GM20431 (cell line): ENCODE results near the gene NTSR1.

Source experiments
- in situ Hi-C: fragments of 300-500 bp; cut with MseI, MboI; formaldehyde crosslinking; loops from one replicate; pipeline ENCODE4 v1.15.0; 2020; ENCODE audit warnings: low sequenced_read_pairs; ENCODE audit not compliant: unreplicated experiment

NTSR1 gene

GRCh38 chr20:62723351-62723750, 14.7 kb downstream of the NTSR1 start:
- in situ Hi-C loops: no loop called here

GRCh38 chr20:62723768-62724450, 15.3 kb downstream of the NTSR1 start:
- in situ Hi-C loops: no loop called here

DNA sequence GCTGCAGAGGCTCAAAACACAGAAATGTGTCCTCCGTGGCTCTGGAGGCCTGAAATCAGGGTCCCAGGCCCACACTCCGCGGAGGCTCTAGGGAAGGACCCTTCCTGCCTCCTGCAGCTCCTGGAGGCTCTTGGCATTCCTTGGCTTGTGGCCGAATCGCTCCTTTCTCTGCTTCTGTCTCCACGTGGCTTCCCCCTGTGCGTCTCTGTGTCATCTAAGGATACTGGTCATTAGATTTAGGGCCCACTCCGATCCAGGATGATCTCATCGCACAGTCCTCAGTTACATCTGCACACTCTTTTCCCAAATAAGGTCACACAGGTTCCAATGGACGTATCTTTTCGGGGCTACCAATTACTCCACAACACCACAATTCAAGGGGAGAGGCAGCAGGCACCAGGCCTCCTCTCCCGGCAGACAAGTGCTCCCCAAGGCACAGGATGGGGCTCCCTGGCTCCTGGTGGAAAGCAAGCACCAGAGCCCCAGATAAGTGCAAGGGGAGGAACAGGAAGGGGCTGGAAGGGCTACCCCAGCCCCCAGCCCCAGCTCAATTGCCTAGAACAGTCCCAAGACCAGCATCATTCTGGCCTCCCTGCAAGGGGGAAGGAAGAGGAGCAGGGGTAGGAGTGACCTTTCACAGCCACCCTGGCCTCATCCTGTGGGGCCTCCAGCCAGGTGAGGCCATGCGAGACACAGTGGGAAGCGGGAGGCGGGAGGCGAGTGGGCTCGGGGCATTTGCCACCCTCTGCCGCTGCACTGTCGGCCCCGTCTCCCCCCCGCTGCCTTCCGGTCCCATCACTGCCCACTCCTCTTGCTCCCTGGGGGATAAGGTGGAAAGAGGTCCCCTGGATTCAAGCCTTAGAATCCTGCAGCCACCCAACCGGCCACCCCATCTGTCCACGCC, 16.3 kb downstream of the NTSR1 start:
- in situ Hi-C loops: no loop called here

DNA sequence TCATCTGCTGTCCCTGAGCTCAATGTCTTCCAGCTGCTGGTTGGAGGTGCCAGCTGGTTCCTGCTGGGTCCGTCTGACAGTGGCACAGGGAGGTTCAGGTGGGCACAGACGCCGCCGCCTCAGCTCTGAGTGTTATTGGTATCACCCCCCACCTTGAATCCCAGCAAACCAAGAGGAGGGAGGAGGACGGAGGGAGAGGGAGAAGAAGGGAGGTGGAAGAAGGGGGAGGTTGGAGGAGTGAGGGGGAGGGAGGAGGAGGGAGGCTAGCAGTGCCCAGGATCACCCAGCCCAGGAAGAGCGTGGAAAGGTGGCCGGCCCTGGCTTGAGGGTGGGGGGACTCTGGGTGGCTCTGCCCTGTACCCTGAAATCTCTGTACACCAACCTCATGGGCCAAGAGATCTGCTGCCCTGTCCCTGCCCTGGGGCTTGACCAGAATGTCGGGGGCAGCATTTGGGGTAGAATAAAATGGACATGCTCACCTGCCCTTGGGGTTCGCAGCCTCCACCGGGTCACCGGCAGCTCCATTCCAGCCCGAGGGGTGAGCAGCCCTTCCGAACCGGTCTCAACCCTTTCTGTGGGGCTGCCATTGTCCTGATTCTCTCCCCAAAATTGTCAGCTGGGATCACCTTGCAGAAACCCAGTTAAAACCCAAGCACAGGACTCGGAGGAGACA, 17.1 kb downstream of the NTSR1 start:
- in situ Hi-C loops: no loop called here

GRCh38 chr20:62726276-62726675, 17.6 kb downstream of the NTSR1 start:
- in situ Hi-C loops: no loop called here

DNA sequence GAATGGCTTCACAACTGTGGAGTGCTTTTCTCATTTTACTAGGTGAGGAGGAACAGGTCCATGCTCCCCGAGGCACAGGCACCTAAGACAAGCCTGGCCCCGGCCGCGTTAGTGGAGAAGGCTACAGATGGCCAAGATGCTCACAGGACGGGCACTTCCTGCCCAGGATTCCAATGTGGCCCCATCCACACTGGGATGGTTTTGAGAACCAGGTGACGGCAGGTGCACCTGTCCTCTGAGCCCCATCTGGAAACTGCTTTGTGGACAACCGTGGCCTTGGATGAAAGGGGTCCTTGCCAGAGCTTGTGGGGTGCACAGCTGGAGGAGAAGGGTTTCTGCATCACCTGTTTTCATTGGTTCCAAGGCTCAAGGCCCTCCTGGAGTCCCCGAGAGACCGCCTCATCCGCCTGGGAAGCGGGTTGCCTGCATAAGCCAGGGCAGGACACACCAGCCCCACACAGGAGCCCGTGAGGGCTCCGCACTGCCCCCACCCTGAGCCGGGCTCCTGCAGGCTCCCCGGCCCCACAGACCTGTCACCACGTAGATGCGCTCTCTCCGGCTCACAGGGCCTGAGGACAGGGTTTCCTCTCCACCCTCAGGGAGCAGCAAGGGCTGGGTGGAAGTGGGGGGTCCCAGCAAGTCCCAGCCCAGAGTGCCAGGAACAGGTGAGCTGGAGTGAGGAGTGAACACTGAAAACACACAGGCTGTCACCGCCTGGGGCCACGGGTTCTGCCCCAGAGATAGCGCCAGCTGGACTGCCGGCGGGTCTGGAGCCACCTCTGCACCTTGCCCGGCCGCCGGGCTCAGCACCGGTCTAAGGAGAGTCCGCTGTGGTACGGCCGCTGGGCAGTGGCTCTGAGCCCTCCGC, 18.3 kb downstream of the NTSR1 start:
- in situ Hi-C loops: no loop called here

- in situ Hi-C loops: no loop called here
Observed at GRCh38 chr20:62727584-62728027, 19.0 kb downstream of the NTSR1 start.

- in situ Hi-C loops: no loop called here
Observed at GRCh38 chr20:62728028-62728780, 19.6 kb downstream of the NTSR1 start.

- in situ Hi-C loops: no loop called here
Observed at GRCh38 chr20:62728781-62729300, 20.2 kb downstream of the NTSR1 start.

DNA sequence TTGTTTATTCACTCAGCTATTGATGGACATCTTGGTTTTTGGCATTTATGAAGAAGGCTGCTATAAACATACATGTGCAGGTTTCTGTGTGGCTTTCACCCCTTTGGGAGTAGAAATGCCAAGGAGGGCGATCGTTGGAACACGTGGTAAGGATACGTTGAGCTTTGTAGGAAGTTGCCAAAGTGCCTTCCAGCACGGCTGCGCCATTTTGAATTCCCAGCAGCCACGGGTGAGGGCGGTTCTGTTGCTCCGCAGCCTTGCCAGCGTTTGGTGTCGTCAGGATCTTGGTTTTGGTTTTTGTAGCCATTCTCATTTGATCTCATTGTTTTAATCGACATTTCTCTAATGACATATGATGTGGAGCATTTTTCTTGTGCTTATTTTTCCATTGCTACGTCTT, 21.8 kb downstream of the NTSR1 start:
- in situ Hi-C loops: no loop called here

- in situ Hi-C loops: no loop called here
Observed at GRCh38 chr20:62732031-62732760, 23.6 kb downstream of the NTSR1 start.

GRCh38 chr20:62732842-62733525, 24.3 kb downstream of the NTSR1 start:
- in situ Hi-C loops: no loop called here

- in situ Hi-C loops: no loop called here
Observed at GRCh38 chr20:62733526-62733842, 24.8 kb downstream of the NTSR1 start.

DNA sequence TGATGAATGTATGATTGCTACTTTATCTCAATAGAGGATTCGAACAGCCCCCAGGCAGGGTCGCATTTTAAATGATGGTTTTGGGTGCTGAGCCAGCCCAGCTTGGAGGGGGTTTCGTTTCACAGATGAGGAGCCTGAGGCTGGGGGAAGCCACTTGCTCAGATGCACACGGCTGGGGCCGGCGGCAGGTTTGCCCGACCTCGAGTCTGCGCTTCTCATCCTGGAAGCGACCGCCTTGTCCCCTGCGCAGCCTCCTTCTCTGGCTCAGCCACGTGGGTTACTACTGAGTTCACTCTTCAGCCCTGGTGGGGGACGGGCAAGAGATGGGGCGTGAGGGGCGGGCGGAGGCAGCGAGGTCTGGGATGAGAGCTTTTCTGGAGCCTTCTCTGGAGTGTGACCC, 25.3 kb downstream of the NTSR1 start:
- in situ Hi-C loops: no loop called here

DNA sequence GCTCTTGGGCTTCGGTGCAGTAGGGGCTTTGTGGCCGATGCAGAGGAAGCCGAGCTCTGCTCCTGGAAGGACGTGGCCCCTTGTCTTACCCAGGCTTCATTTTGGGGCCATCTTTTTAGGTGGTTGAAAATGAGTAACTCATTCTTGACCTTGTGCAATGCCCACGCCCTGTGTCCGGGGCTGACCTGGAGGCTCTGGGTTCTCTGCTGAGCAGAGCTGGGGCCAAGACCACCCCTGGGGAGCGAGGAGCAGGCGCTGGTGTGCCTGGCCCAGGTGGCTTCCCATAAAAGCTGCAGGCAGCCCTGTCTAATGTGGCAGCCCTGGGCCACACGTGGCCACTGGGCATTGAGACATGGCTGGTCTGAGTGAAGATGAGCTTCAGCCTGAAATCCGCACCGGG, 25.7 kb downstream of the NTSR1 start:
- in situ Hi-C loops: no loop called here

- in situ Hi-C loops: no loop called here
Observed at GRCh38 chr20:62734881-62735280, 26.2 kb downstream of the NTSR1 start.

- in situ Hi-C loops: no loop called here
Observed at GRCh38 chr20:62735331-62735821, 26.7 kb downstream of the NTSR1 start.

GRCh38 chr20:62736026-62736406, 27.4 kb downstream of the NTSR1 start:
- in situ Hi-C loops: no loop called here
